Upper lobe of left lung (tissue), 4 donors: Measurements from ENCODE around the gene MAN1C1.
"Not testable (repeated sequence)": the region's sequence is repeated elsewhere in the genome, so short reads cannot be mapped to it uniquely, and the experiment has no call there.

Source experiments
- CTCF ChIP-seq, 6 experiments: fragments of 450-650 bp in 4 of 6; fragments of 200-600 bp in 2 of 6; sonication (generic) in 2 of 6; IDR thresholded peaks; one replicate each; pipeline ENCODE4 v1.5.1; 2016 to 2019; ENCODE audit warnings: antibody characterized with exemption in 6 of 6
- POLR2A ChIP-seq, 4 donors: fragments of 450-650 bp; IDR thresholded peaks; one replicate each; pipeline ENCODE4 v1.5.1; 2016 to 2017; ENCODE audit warnings: antibody characterized with exemption in 4 of 4, mild to moderate bottlenecking in 2 of 4

GRCh38 chr1:25636141-25636540 lies 19.6 kb downstream of the MAN1C1 start:
- TF ChIP-seq CTCF, POLR2A (IDR thresholded peaks at IDR 0.05): not testable (repeated sequence)
